Left ventricle myocardium inferior (tissue), 1 donor: Measurements from ENCODE around the gene PIGU. TPM values are rescaled to one million over a fixed set of nuclear protein-coding genes. Genes with fewer than 3 reads are reported as not detected.
A peak's percentile ranks its signal among the peaks of the same experiment; 100 is the strongest.

Experiments
- DNase-seq: peaks from one replicate; pipeline ENCODE4 v3.0.0-alpha.2; 2020
- H3K27ac ChIP-seq: fragments of 200-600 bp; replicated peaks from 2 replicates; pipeline ENCODE4 v1.8.0; 2021
- H3K27me3 ChIP-seq: fragments of 200-600 bp; 2 replicates; pipeline ENCODE4 v1.8.0; 2021; ENCODE audit warnings: low read depth
- H3K36me3 ChIP-seq: fragments of 200-600 bp; 2 replicates; pipeline ENCODE4 v1.8.0; 2021
- H3K4me1 ChIP-seq: fragments of 200-600 bp; 2 replicates; pipeline ENCODE4 v1.8.0; 2021
- H3K4me3 ChIP-seq: fragments of 200-600 bp; 2 replicates; pipeline ENCODE4 v1.8.0; 2021; ENCODE audit warnings: mild to moderate bottlenecking, moderate library complexity
- H3K9me3 ChIP-seq: fragments of 200-600 bp; replicated peaks from 2 replicates; pipeline ENCODE4 v1.8.0; 2021
- intact Hi-C: fragments of 100-400 bp; cut with micrococcal nuclease; formaldehyde crosslinking; loops from one replicate; pipeline ENCODE4 v1.11.0; 2022
- total RNA-seq: library from RNA; stranded (reverse); fragmentation: NEBNext Ultra II Directional; extraction: Animal tissue kit (Norgen Biotek cat#: 25700); gene quantifications from one replicate; pipeline ENCODE4 v1.2.1, GENCODE V29; 2021
- TF ChIP-seq, protein P1 (sequence below): fragments of 200-600 bp; IDR thresholded peaks from 2 replicates; pipeline ENCODE4 v1.8.0; 2021; ENCODE audit warnings: antibody characterized with exemption, mild to moderate bottlenecking, borderline replicate concordance
- donor health status: DM: no; HTN: yes; CAD: no; lungs with severe emphysema.

The PIGU gene
- total RNA-seq, 1 donor from 2014 or later: 13.7 TPM

GRCh38 chr20:34637245-34638038 is 39.5 kb downstream of the PIGU start:
- DNase-seq: no peak
- Histone ChIP-seq H3K36me3 (peaks cover 37% of the 10 kb centered on the region), H3K9me3 (no peaks in the 10 kb centered on the region), H3K4me1 (peaks cover 25% of the 10 kb centered on the region), H3K27me3 (no peaks in the 10 kb centered on the region), H3K27ac (peak overlapping the region; percentile 81), H3K4me3 (no peak overlapping the region)
- TF ChIP-seq, protein P1, sequence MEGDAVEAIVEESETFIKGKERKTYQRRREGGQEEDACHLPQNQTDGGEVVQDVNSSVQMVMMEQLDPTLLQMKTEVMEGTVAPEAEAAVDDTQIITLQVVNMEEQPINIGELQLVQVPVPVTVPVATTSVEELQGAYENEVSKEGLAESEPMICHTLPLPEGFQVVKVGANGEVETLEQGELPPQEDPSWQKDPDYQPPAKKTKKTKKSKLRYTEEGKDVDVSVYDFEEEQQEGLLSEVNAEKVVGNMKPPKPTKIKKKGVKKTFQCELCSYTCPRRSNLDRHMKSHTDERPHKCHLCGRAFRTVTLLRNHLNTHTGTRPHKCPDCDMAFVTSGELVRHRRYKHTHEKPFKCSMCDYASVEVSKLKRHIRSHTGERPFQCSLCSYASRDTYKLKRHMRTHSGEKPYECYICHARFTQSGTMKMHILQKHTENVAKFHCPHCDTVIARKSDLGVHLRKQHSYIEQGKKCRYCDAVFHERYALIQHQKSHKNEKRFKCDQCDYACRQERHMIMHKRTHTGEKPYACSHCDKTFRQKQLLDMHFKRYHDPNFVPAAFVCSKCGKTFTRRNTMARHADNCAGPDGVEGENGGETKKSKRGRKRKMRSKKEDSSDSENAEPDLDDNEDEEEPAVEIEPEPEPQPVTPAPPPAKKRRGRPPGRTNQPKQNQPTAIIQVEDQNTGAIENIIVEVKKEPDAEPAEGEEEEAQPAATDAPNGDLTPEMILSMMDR: no peak
- intact Hi-C loops: no loop called here

DNA sequence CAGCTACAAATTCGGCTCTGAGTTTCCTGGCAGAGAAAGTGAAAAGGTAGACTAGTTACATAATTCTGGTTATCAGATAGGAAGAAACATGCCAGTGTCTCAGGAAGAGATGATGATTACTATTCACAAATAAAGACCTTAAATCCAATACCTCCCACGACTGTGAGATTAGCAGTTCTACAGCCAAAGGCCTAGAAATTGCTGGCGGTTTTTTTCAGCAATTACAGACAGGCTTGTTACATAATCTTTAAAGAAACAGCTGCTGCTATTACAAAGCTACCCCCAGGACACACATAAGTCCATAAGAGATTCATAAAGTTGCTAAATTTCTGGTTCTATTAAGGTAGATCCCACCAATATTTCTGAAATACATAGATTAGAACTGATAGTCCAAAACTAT is 40.2 kb downstream of the PIGU start:
- H3K36me3 ChIP-seq: peaks cover 44% of the 10 kb centered on the region
- intact Hi-C loops: no loop called here

GRCh38 chr20:34634392-34634791 is 42.5 kb downstream of the PIGU start:
- Histone ChIP-seq H3K27ac (no peak overlapping the region), H3K36me3 (peaks cover 44% of the 10 kb centered on the region), H3K9me3 (no peaks in the 10 kb centered on the region), H3K4me1 (peaks cover 24% of the 10 kb centered on the region), H3K27me3 (no peaks in the 10 kb centered on the region), H3K4me3 (no peak overlapping the region)
- TF ChIP-seq, protein P1: no peak
- DNase-seq: no peak
- intact Hi-C loops: no loop called here

More for the DNA sequence above, 40.2 kb downstream of the PIGU start:
- H3K4me1 ChIP-seq: peaks cover 25% of the 10 kb centered on the region
- no peak for DNase-seq
- no peaks in the 10 kb centered on the region for H3K9me3 ChIP-seq
- peak overlapping the region; percentile 81 for H3K27ac ChIP-seq
- TF ChIP-seq, protein P1: no peak
- H3K27me3 ChIP-seq: no peaks in the 10 kb centered on the region
- H3K4me3 ChIP-seq: no peak overlapping the region

- no peak for DNase-seq
- TF ChIP-seq, protein P1: no peak
- Histone ChIP-seq H3K4me1 (peaks cover 29% of the 10 kb centered on the region), H3K9me3 (no peaks in the 10 kb centered on the region), H3K27ac (no peak overlapping the region), H3K4me3 (no peak overlapping the region), H3K27me3 (no peaks in the 10 kb centered on the region), H3K36me3 (peaks cover 44% of the 10 kb centered on the region)
- intact Hi-C loops: no loop called here
Observed at GRCh38 chr20:34632870-34633452, 43.9 kb downstream of the PIGU start.

- Histone ChIP-seq H3K36me3 (peaks cover 31% of the 10 kb centered on the region), H3K27me3 (no peaks in the 10 kb centered on the region), H3K27ac (peak overlapping the region; percentile 83), H3K9me3 (no peaks in the 10 kb centered on the region), H3K4me3 (no peak overlapping the region), H3K4me1 (peaks cover 19% of the 10 kb centered on the region)
- TF ChIP-seq, protein P1: no peak
- DNase-seq: no peak
- intact Hi-C loops: loop anchor here (5.0 kb wide), 1 partner anchor 828 kb away; no protein-coding TSS in a partner anchor
Observed at GRCh38 chr20:34629904-34630303, 47.0 kb downstream of the PIGU start.
